H9 (cell line): ENCODE results near the gene SENP7. TPM values are rescaled to one million over a fixed set of nuclear protein-coding genes. Genes with fewer than 3 reads are reported as not detected.

ENCODE experiments used
- DNase-seq: peaks from one replicate; pipeline ENCODE4 v3.0.0-alpha.2; 2017
- H2AFZ ChIP-seq: one replicate; pipeline ENCODE4 v1.6.1; 2013; ENCODE audit warnings: mild to moderate bottlenecking, low read length, control low read depth, moderate library complexity
- H2AK5ac ChIP-seq: 2 replicates; pipeline ENCODE4 v1.6.1; 2013; ENCODE audit warnings: low read length, control low read depth, mixed read lengths; ENCODE audit not compliant: insufficient read length
- H2BK120ac ChIP-seq: one replicate; pipeline ENCODE4 v1.6.1; 2013; ENCODE audit warnings: low read depth, mild to moderate bottlenecking, low read length, control low read depth, inconsistent platforms; ENCODE audit not compliant: poor library complexity, severe bottlenecking
- H2BK12ac ChIP-seq: 2 replicates; pipeline ENCODE4 v1.6.1; 2013; ENCODE audit warnings: low read length, control low read depth, mixed read lengths, low read depth; ENCODE audit not compliant: insufficient read length
- H2BK15ac ChIP-seq: 2 replicates; pipeline ENCODE4 v1.6.1; 2013; ENCODE audit warnings: low read depth, low read length, control low read depth
- H2BK20ac ChIP-seq: one replicate; pipeline ENCODE4 v1.6.1; 2013; ENCODE audit warnings: low read depth, mild to moderate bottlenecking, low read length, control low read depth, inconsistent platforms; ENCODE audit not compliant: poor library complexity, severe bottlenecking
- H2BK5ac ChIP-seq: 2 replicates; pipeline ENCODE4 v1.6.1; 2013; ENCODE audit warnings: low read length, control low read depth, mixed read lengths; ENCODE audit not compliant: insufficient read length
- H3K14ac ChIP-seq: 2 replicates; pipeline ENCODE4 v1.6.1; 2013; ENCODE audit warnings: low read length, control low read depth; ENCODE audit not compliant: insufficient read depth
- H3K18ac ChIP-seq: 2 replicates; pipeline ENCODE4 v1.6.1; 2013; ENCODE audit warnings: low read depth, mild to moderate bottlenecking, mixed read lengths, low read length, control low read depth; ENCODE audit not compliant: insufficient read length
- H3K23ac ChIP-seq: 2 replicates; pipeline ENCODE4 v1.6.1; 2013; ENCODE audit warnings: low read length, control low read depth, mixed read lengths, low read depth; ENCODE audit not compliant: insufficient read length
- H3K23me2 ChIP-seq: 2 replicates; pipeline ENCODE4 v1.6.1; 2013; ENCODE audit warnings: low read depth, mild to moderate bottlenecking, mixed read lengths, low read length, control low read depth; ENCODE audit not compliant: insufficient read length, poor library complexity, severe bottlenecking
- H3K27ac ChIP-seq: 2 replicates; pipeline ENCODE4 v1.5.1; 2013; ENCODE audit warnings: low read length, control low read depth, mixed read lengths, low read depth; ENCODE audit not compliant: insufficient read length
- H3K27me3 ChIP-seq: 2 replicates; pipeline ENCODE4 v1.6.1; 2013; ENCODE audit warnings: low read length, control low read depth, inconsistent platforms; ENCODE audit not compliant: insufficient read depth
- H3K4ac ChIP-seq: 2 replicates; pipeline ENCODE4 v1.6.1; 2013; ENCODE audit warnings: low read depth, mild to moderate bottlenecking, control low read depth, inconsistent platforms, low read length, moderate library complexity
- H3K4me1 ChIP-seq: 2 replicates; pipeline ENCODE4 v1.6.1; 2013; ENCODE audit warnings: low read length, control low read depth, inconsistent platforms; ENCODE audit not compliant: insufficient read depth
- H3K4me2 ChIP-seq: 2 replicates; pipeline ENCODE4 v1.6.1; 2013; ENCODE audit warnings: low read length, control low read depth, mixed read lengths; ENCODE audit not compliant: insufficient read length, insufficient read depth
- H3K56ac ChIP-seq: 2 replicates; pipeline ENCODE4 v1.6.1; 2013; ENCODE audit warnings: low read depth, mild to moderate bottlenecking, mixed read lengths, low read length, control low read depth; ENCODE audit not compliant: insufficient read length
- H3K79me1 ChIP-seq: 2 replicates; pipeline ENCODE4 v1.6.1; 2013; ENCODE audit warnings: low read depth, mild to moderate bottlenecking, moderate library complexity, low read length, control low read depth, inconsistent platforms; ENCODE audit not compliant: insufficient read depth, poor library complexity, severe bottlenecking
- H3K79me2 ChIP-seq: 2 replicates; pipeline ENCODE4 v1.6.1; 2013; ENCODE audit warnings: low read length, control low read depth, inconsistent platforms; ENCODE audit not compliant: insufficient read depth
- H3K9ac ChIP-seq: 2 replicates; pipeline ENCODE4 v1.6.1; 2013; ENCODE audit warnings: low read length, control low read depth, mixed read lengths; ENCODE audit not compliant: insufficient read length; ENCODE audit errors: extremely low read depth
- H3K9me3 ChIP-seq: one replicate; pipeline ENCODE4 v1.6.1; 2013; ENCODE audit warnings: low read depth, low read length, inconsistent platforms; ENCODE audit not compliant: control insufficient read depth
- H3T11ph ChIP-seq: one replicate; pipeline ENCODE4 v1.6.1; 2013; ENCODE audit warnings: mild to moderate bottlenecking, low read length, control low read depth, inconsistent platforms
- H4K20me1 ChIP-seq: one replicate; pipeline ENCODE4 v1.6.1; 2013; ENCODE audit not compliant: control insufficient read depth, insufficient read length, insufficient read depth
- H4K5ac ChIP-seq: 2 replicates; pipeline ENCODE4 v1.6.1; 2013; ENCODE audit warnings: low read depth, mild to moderate bottlenecking, mixed read lengths, low read length, control low read depth; ENCODE audit not compliant: insufficient read length
- H4K8ac ChIP-seq: replicated peaks from 2 replicates; pipeline ENCODE4 v1.6.1; 2013; ENCODE audit warnings: low read length, control low read depth, mixed read lengths, low read depth; ENCODE audit not compliant: insufficient read length
- H4K91ac ChIP-seq: 2 replicates; pipeline ENCODE4 v1.6.1; 2013; ENCODE audit warnings: low read depth, mild to moderate bottlenecking, moderate library complexity, mixed read lengths, low read length, control low read depth; ENCODE audit not compliant: insufficient read length
- H3K27ac Mint-ChIP-seq, 3 experiments: 2 replicates in 2 of 3; 3 replicates in 1 of 3; pipeline ENCODE4 v1.8.0; 2020 to 2021; ENCODE audit warnings: mixed read lengths in 3 of 3, mild to moderate bottlenecking in 1 of 3, moderate library complexity in 1 of 3
- H3K27me3 Mint-ChIP-seq: 2 replicates; pipeline ENCODE4 v1.8.0; 2021; ENCODE audit warnings: low read depth, mild to moderate bottlenecking, moderate library complexity, mixed read lengths
- H3K36me3 Mint-ChIP-seq, 3 experiments: 2 replicates in 2 of 3; 3 replicates in 1 of 3; pipeline ENCODE4 v1.8.0; 2020 to 2021; ENCODE audit warnings: low read depth in 3 of 3, mixed read lengths in 3 of 3; ENCODE audit not compliant: insufficient read depth in 1 of 3
- H3K4me1 Mint-ChIP-seq, 2 experiments: 2 replicates each; pipeline ENCODE4 v1.8.0; 2020; ENCODE audit warnings: mixed read lengths in 2 of 2
- H3K4me3 Mint-ChIP-seq, 2 experiments: 2 replicates in 1 of 2; 3 replicates in 1 of 2; pipeline ENCODE4 v1.8.0; 2020 to 2021; ENCODE audit warnings: mild to moderate bottlenecking in 2 of 2, mixed read lengths in 2 of 2, moderate library complexity in 1 of 2
- H3K9me3 Mint-ChIP-seq, 2 experiments: 2 replicates in 1 of 2; 3 replicates in 1 of 2; pipeline ENCODE4 v1.8.0; 2020; ENCODE audit warnings: mild to moderate bottlenecking in 2 of 2, mixed read lengths in 2 of 2, moderate library complexity in 1 of 2
- CTCF ChIP-seq: fragments of 200-600 bp; sonication (generic); conservative IDR thresholded peaks from 3 replicates; pipeline ENCODE4 v1.8.0; 2021; ENCODE audit warnings: antibody characterized with exemption, mild to moderate bottlenecking
- WGBS: extraction: QIAGEN DNeasy Blood & Tissue Kit; methylation state at CpG from one replicate; pipeline ENCODE4 v1.1.7; 2013; ENCODE audit warnings: missing lambda C conversion rate, low lambda C conversion rate, mixed read lengths; ENCODE audit not compliant: insufficient read length; ENCODE audit errors: extremely low coverage; 5-methylcytosine and 5-hydroxymethylcytosine counted together
- total RNA-seq: library from RNA; stranded (reverse); gene quantifications from 2 replicates; pipeline ENCODE4 v1.2.1, GENCODE V29; 2021

Gene SENP7
- total RNA-seq, 1 experiment from 2014 or later, result 8.4 TPM

GRCh38 chr3:101518421-101518871 lies 5.4 kb upstream of the SENP7 start:
- Histone ChIP-seq H2BK5ac (no peak overlapping the region), H3K56ac (no peak overlapping the region), H3K79me1 (no peaks in the 10 kb centered on the region), H2BK120ac (no peak overlapping the region), H2BK20ac (no peak overlapping the region), H3K14ac (no peak overlapping the region), H3K23ac (no peak overlapping the region), H4K91ac (no peak overlapping the region), H2AK5ac (no peak overlapping the region), H3K79me2 (no peaks in the 10 kb centered on the region), H3T11ph (no peak overlapping the region), H4K5ac (no peak overlapping the region), H3K4me2 (no peak overlapping the region), H4K8ac (no peak overlapping the region), H3K4me1 (no peaks in the 10 kb centered on the region), H2AFZ (peak overlapping the region; percentile 18), H3K18ac (no peak overlapping the region), H2BK12ac (no peak overlapping the region), H3K23me2 (peaks cover 1% of the 10 kb centered on the region), H3K27ac (no peak overlapping the region), H3K9ac (no peak overlapping the region), H3K4ac (no peak overlapping the region), H2BK15ac (no peak overlapping the region), H3K27me3 (no peaks in the 10 kb centered on the region), H4K20me1 (no peaks in the 10 kb centered on the region), H3K9me3 (no peaks in the 10 kb centered on the region)
- peaks cover 11 to 12% of the 10 kb centered on the region in 2 experiments for H3K4me1 Mint-ChIP-seq
- no peaks in the 10 kb centered on the region; the same call in 1 of the 2 replicates for H3K27me3 Mint-ChIP-seq
- H3K9me3 Mint-ChIP-seq, result no peaks in the 10 kb centered on the region
- H3K36me3 Mint-ChIP-seq, result no peaks in the 10 kb centered on the region
- peak overlapping the region in 2 of 3 experiments; percentile 9 to 19; a peak in 1 of 7 replicates for H3K27ac Mint-ChIP-seq
- DNase-seq, result no peak
- WGBS, result no CpG with 5 or more reads among the region's 3 CpGs
- no peak for TF ChIP-seq CTCF
- H3K4me3 Mint-ChIP-seq, result no peak overlapping the region
